Stimulated activated CD4-positive, alpha-beta T cell treated with anti-CD3 and anti-CD28 coated beads, Interleukin-4, amount 100 ng/mL, for 24 hours (primary cell): Measurements from ENCODE around the gene UBE2L6.

Experiments used
- DNase-seq: peaks from one replicate; pipeline ENCODE4 v3.0.0-alpha.2; 2020

The UBE2L6 gene

DNA sequence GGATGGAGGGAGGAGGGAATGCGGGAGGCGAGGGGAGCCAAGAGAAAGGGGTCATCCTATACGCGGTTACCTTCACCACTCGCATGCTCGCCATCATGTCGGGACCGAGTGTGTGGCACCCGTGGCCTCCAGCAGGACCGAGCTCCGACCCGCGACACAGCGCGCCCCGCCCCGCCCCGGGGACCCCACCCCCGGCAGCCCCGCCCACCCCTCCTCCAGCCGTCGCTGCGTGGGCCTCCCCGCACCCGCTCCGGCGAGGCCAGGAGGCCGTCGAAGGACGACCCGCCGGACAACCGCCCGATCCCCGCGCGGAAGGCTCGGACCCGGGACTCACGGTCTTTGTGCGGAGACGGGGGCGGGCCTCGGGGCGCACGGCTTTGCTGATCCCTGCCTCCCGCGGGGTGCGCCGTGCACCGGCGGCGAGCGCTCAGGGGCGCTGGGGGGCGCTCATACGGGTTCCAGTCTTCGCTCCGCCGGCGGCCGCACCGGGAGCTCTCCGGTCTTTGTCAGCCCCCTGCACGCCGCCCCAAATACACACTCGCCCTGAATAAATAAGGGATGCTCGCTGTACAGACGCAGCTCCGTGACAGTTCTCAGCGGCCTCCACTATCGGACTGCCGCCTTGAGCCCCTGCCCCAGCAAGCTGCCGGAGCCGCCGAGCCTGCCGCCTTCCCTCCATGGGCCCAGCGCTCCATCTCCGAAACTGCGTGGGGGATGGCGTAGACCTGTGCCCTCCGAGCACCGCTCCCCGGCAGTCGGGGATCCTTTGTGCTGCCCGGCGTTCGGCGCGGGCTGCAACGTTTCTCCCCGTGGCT, at the start of gene UBE2L6:
UBE2L6 (minus strand) TSS at position 158 of the 815 bp plus-strand sequence; CDS start at position 97, 61 bp downstream.
- DNase-seq: peak; percentile 61

DNA sequence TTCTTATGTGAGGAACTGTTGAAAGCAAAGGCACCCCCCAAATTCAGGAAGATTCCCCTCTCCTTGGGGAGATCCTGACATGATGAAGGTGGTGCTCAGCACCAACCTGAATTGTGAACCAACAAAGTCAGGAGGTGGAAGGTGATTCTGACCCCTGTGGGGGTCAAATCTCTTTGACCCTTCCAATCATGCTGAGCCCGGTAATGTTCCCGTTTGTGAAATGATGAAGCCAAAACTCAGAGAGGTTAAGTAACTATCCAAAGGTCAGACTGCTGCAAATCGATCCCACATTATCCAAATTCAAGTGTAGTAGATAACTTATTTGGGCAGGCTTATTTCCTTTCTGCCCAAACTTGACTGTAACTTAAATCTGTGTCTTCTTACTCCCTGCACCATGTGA, 49.1 kb upstream of the UBE2L6 start:
- no peak for DNase-seq

DNA sequence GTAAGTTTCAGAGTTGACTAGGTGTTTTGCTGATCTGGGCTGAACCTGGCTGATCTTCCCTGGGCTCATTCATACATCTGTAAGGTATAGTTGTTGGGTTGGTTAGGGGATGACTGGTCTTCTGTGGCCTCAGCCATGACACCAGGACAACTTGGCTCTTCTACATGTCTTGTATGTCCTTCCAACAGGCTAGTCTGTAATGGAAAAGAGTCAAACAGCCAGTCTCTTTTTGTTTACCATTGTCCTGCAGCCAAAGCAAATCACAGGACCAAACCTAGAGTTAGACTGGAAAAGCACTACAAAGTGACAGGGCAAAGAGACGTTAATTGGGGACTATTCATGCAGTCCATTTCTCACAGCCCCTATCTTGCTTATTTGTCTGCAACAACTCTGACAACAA, 47.8 kb upstream of the UBE2L6 start:
- DNase-seq: no peak

DNA sequence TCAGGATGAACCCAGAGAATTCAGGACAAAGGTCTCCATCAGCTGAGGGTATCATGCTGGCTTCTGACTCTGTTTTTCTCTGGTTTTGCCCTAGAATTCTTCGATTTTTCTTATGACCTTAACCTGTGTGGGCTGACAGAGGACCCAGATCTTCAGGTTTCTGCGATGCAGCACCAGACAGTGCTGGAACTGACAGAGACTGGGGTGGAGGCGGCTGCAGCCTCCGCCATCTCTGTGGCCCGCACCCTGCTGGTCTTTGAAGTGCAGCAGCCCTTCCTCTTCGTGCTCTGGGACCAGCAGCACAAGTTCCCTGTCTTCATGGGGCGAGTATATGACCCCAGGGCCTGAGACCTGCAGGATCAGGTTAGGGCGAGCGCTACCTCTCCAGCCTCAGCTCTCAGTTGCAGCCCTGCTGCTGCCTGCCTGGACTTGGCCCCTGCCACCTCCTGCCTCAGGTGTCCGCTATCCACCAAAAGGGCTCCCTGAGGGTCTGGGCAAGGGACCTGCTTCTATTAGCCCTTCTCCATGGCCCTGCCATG, 46.8 kb upstream of the UBE2L6 start:
- no peak for DNase-seq

DNA sequence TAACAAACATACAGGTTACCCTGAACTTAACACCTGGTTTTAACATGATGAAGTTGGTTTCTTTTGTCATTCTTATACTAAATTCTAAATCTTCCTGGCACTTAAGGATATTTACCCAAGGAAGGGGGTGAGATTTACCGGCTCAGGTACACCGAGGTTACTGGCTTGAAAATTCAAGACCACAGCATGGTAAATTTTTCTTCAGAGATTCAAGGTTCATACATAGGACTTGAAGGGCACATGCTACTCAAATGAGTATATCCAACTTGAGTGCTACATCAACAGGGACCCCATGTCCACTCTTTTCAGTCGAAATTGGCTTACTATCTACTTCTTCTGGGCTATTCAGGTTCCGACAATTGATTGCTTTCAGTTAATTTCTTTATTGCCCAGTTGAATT, 42.7 kb upstream of the UBE2L6 start:
- DNase-seq: no peak

DNA sequence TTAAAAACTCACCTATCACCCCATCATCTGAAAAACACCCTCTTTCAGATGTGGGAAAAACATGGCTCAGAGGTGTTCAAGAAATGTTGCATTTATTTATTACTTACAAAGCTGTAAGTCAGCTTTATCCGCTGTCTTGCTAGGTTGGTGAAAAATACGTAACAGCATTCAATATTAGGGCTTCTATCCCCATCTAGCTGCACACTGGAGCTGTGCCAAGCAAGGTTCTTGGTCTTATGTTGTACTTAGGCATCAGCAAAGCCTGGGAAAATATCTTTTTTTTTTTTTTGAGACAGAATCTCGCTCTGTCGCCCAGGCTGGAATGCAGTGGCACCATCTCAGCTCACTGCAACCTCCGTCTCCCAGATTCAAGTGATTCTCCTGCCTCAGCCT, 37.6 kb upstream of the UBE2L6 start:
- DNase-seq: no peak

DNA sequence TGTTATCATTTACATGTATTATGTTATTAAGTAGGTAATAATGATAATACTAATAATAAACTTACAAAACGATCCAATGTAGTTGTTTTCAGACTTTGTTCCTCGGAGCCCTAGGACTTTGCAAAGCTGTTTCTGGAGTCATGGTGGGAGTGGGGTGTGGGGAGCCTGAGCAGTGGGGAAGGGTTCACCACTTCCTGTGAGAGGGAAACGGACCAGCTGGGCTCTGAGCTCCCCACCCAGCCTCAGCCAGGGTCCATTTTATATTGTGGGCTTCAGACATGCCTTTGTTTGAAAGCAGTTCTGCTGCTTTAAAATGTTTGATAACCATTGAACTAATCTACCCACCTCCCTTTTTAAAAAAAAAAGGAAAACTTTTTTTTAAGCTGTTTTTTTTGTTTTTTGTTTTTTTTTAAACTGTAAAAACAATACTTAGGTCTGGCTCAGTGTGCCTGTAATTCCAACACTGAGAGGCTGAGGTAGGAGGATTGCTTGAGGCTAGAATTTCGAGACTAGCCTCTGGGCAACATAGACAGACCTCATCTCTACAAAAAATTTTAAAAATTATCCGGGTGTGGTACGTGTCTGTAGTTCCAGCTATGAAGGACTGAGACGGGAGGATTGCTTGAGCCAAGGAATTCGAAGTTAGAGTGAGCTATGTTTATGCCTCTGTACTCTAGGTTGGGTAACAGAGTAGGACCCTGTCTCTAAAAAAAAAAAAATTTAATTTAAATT, 37.0 kb upstream of the UBE2L6 start:
- no peak for DNase-seq

DNA sequence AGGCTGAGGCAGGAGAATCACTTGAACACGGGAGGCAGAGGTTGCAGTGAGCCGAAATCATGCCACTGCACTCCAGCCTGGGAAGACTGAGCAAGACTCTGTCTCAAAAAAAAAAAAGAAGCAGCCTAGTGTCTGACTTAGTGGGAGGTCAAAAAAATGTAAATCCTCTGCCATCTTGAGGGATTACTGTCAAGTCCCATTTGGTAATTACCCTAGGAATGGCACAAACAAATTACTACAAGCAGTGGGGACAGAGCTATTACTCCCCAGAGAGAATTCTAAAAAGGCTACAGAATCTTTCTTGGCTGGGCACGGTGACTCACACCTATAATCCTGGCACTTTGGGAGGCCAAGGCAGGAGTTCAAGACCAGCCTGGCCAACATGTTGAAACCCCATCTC, 33.8 kb upstream of the UBE2L6 start:
- no peak for DNase-seq

GRCh38 chr11:57599381-57599780, 31.9 kb upstream of the UBE2L6 start:
- DNase-seq: no peak

- no peak for DNase-seq
Measured at GRCh38 chr11:57598831-57599155, 31.3 kb upstream of the UBE2L6 start.

GRCh38 chr11:57597916-57598830, 30.7 kb upstream of the UBE2L6 start:
- DNase-seq: no peak

DNA sequence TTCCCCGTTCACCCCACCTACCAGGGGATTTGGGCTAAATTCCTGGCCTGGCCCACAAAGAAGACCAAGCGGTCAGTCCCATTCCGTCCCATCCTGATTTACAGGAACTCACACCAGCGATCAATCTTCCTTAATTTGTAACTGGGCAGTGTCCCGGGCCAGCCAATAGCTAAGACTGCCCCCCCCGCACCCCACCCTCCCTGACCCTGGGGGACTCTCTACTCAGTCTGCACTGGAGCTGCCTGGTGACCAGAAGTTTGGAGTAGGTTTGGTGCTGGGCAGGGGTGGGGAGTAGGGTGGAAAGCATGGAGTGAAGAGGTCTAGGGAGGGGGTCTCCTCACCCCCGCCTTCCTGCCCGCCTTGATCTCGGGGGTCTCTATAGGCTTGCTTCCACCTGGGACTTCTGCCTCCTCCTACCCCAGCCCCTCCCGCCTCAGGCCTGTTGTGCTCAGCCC, 30.0 kb upstream of the UBE2L6 start, which contains the start of gene SERPING1:
SERPING1 (plus strand) TSS at position 225 of the 455 bp plus-strand sequence. CDS start 586 bp downstream, outside the sequence.
- DNase-seq: no peak

DNA sequence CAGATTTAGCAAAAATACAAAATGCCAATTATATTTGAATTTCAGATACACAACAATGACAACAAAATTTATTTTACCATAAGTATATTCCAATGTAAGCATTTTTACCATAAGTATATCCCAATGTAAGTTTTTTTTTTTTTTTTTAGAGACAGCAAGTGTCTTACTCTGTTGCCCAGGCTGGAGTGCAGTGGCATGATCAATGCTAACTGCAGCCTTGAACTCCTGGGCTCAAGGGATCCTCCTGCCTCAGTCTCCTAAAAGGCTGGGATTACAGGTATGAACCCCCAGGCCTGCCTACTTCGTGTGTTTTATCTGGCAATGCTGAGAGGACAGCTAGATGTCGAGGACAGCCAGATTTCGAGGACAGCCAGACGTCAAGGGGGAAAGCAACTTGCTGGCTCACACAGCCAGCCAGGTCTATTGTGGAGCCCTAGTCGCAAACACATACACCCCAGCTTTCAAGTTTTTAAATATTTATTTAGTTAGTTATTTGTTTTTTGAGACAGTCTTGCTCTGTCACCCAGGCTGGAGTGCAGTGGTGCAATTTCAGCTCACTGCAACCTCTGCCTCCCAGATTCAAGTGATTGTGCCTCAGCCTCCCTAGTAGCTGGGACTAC, 28.9 kb upstream of the UBE2L6 start:
- no peak for DNase-seq

- DNase-seq: no peak
Measured at GRCh38 chr11:57588046-57588710, 20.7 kb upstream of the UBE2L6 start.

GRCh38 chr11:57586711-57587245, 19.3 kb upstream of the UBE2L6 start:
- DNase-seq: no peak

DNA sequence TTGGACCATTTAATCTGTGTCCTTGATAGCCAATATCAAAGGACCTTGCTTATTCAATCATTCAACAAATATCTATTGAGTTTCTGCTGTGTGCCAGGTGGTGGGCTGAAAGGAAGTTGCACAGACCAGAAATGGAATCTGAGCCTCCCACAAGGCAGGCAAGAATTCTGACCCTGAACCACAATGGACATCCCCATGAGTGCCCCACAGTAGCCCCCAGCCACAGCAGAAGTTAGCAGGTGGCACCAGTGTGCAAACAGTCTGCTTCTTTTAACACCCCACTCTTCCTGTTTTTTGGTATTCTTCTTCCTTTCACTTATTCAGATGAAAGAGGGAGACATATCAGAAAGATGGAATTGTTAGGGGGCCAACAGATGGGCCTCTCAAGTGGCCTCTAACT, 17.8 kb upstream of the UBE2L6 start:
- DNase-seq: no peak

DNA sequence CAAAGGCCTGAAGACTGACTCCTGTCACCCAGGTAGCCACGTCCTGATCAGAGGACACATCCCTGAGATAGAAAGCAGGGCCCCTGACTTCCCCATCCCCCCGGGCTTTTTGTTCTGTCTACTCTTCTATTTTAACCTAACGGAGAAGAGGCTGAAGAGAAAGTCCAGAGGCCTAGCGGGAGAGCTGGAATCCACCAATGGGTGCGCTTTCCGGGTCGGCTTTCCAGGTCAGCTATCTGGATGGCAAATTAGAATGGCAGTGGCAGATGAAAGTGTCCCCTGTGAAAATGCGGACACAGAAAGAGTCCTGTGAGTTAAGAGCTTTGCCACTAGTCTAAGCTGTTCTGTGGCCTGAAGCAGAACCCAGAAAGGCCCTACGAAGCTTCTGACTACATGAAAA, 16.9 kb upstream of the UBE2L6 start:
- no peak for DNase-seq

- DNase-seq: no peak
Measured at GRCh38 chr11:57574061-57574460, 6.6 kb upstream of the UBE2L6 start.

GRCh38 chr11:57571606-57572005, 4.1 kb upstream of the UBE2L6 start:
- DNase-seq: no peak

GRCh38 chr11:57568330-57568766, 876 bp upstream of the UBE2L6 start:
- peak; percentile 92 for DNase-seq

DNA sequence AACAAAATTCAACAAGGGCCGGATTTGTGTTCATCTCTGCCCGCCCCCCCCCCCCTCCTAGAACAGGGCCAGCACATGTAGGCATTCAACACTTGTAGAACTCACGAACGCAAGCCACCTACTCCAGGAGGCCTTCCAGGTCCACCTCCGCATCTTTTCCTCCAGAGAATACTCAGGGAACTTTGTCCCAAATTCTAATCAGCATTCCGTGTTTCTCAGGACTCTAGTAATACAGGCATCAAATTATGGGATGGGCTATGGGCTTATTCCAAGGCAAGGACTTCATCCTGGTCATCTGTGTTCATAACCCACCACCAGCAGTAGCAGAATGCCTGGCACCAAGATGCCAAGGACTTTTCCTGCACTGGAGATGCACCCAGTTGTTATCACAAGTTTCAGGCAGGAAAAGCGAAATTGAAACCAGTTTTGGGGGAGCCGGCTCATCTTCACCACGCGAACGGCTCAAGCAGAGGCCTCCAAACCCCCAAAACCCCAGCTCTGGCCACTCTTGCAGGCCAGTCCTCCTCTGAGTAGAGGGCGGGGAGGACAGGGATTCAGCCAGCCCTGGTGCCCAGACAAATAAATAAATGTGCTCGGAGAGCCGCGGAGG, 462 bp downstream of the UBE2L6 start:
- peak; percentile 27 for DNase-seq
